ENCODE data around the gene NPAS3. TPM values are rescaled to one million over a fixed set of nuclear protein-coding genes. Genes with fewer than 3 reads are reported as not detected.

The NPAS3 gene
- polyA plus RNA-seq, 10 donors, result 3.5 to 7.5 (median 5.0) TPM

- DNase-seq, result no peak
These were observed 227.2 kb downstream of the NPAS3 start for GRCh38 chr14:33165926-33166289.

GRCh38 chr14:33175951-33176350 lies 237.3 kb downstream of the NPAS3 start:
- DNase-seq, result no peak

GRCh38 chr14:33184587-33184986 lies 245.9 kb downstream of the NPAS3 start:
- no peak for DNase-seq

GRCh38 chr14:33186656-33187055 lies 248.0 kb downstream of the NPAS3 start:
- DNase-seq, result no peak

GRCh38 chr14:33188880-33189279 lies 250.2 kb downstream of the NPAS3 start:
- no peak for DNase-seq

GRCh38 chr14:33191855-33192254 lies 253.2 kb downstream of the NPAS3 start:
- no peak for DNase-seq

GRCh38 chr14:33194551-33194950 lies 255.9 kb downstream of the NPAS3 start:
- no peak for DNase-seq

- DNase-seq, result no peak
These were observed 260.0 kb downstream of the NPAS3 start for GRCh38 chr14:33198684-33199083.

- no peak for DNase-seq
These were observed 262.4 kb downstream of the NPAS3 start for GRCh38 chr14:33201116-33201515.

GRCh38 chr14:33206981-33207380 lies 268.3 kb downstream of the NPAS3 start:
- DNase-seq, result no peak

- no peak for DNase-seq
These were observed 268.9 kb downstream of the NPAS3 start for GRCh38 chr14:33207467-33208017.

- peak; percentile 28 to 67 (median 60) for DNase-seq
These were observed 271.6 kb downstream of the NPAS3 start for GRCh38 chr14:33210311-33210710.

GRCh38 chr14:33218026-33218425 lies 279.3 kb downstream of the NPAS3 start:
- no peak for DNase-seq

GRCh38 chr14:33219957-33220356 lies 281.3 kb downstream of the NPAS3 start:
- no peak for DNase-seq

- peak; percentile 47 to 80 (median 57) for DNase-seq
These were observed 290.7 kb downstream of the NPAS3 start for GRCh38 chr14:33229269-33229929.

GRCh38 chr14:33230021-33230420 lies 291.3 kb downstream of the NPAS3 start:
- no peak for DNase-seq

GRCh38 chr14:33232031-33232430 lies 293.4 kb downstream of the NPAS3 start:
- DNase-seq, result no peak

GRCh38 chr14:33237115-33237740 lies 298.5 kb downstream of the NPAS3 start:
- no peak for DNase-seq

- DNase-seq, result no peak
These were observed 300.8 kb downstream of the NPAS3 start for GRCh38 chr14:33239465-33239864.

GRCh38 chr14:33240466-33240865 lies 301.8 kb downstream of the NPAS3 start:
- peak; percentile 62 to 90 (median 78) for DNase-seq

GRCh38 chr14:33241331-33241730 lies 302.7 kb downstream of the NPAS3 start:
- DNase-seq, result no peak

GRCh38 chr14:33249233-33249820 lies 310.6 kb downstream of the NPAS3 start:
- no peak for DNase-seq

GRCh38 chr14:33250963-33251362 lies 312.3 kb downstream of the NPAS3 start:
- no peak for DNase-seq

Measured in muscle of back (tissue), 11 donors.